H1 (cell line): ENCODE data around the gene RBCK1.

Experiments
- POLR2A ChIP-seq, 2 experiments: IDR thresholded peaks; 1 replicate in 1 of 2; 2 replicates in 1 of 2; pipeline ENCODE4 v1.6.1; 2011; ENCODE audit warnings: low read depth in 2 of 2, low read length in 2 of 2, mild to moderate bottlenecking in 2 of 2; ENCODE audit errors: control extremely low read depth in 1 of 2
- ZNF274 ChIP-seq: IDR thresholded peaks from 2 replicates; pipeline ENCODE4 v1.7.0; 2012; ENCODE audit warnings: low read length, borderline replicate concordance; ENCODE audit errors: extremely low read depth

DNA sequence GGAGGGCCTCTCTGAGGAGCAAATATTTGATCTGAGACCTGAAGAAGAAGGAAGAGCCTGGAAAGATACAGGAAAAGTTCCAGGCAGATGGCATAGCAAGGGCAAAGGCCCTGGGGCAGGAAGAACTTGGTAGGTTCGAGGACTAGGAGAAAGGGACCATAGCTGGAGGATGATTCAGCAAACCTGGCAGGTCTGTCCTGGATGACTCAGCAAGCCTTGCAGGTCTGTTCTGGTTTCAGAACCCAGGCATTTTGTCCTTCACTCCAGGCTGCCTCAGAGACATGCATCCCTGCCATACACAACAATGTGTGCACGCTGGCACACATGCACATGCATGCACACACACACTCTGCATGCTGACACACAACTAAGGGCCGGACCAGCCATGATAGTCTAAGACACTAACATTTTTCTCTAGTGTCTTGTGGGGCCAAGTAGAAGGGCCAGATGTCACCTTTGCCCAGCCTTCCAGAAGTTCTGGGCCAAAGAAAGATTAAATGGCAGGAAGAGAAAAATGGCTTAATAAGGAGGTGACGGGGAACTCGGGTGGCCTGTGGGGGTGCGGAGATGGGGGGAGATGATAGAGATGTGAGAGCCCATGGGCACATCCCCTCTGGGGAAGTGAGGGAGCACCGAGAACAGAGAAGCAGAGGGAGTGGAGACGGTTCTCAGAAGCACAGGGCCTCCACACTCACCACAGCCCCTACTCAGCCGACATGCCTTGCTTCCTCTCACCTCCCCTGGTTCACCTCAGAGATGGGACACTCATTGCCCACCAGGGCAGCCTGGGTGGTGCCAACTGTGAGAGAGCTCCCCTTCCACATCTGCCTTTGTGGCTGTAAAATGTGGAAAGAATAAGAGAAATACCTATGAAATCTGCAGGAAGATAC is 42.9 kb upstream of the RBCK1 start:
- TF ChIP-seq ZNF274 (no peak), POLR2A (IDR thresholded peaks at IDR 0.05; ENCODE audit: control extremely low read depth in 1 of 2, low read depth in 2 of 2, low read length in 2 of 2) (no peak)
